GM18505 (cell line): Measurements from ENCODE around the gene SSPN.

Experiments used
- ATAC-seq: cut with Tn5 transposase; IDR thresholded peaks from one replicate; pipeline ENCODE4 v1.9.1; 2021; ENCODE audit not compliant: unreplicated experiment
- POLR2A ChIP-seq: IDR thresholded peaks from 4 replicates; pipeline ENCODE4 v1.6.1; 2011; ENCODE audit warnings: borderline replicate concordance; ENCODE audit not compliant: insufficient read depth, insufficient read length; ENCODE audit errors: extremely low read depth

The SSPN gene

DNA sequence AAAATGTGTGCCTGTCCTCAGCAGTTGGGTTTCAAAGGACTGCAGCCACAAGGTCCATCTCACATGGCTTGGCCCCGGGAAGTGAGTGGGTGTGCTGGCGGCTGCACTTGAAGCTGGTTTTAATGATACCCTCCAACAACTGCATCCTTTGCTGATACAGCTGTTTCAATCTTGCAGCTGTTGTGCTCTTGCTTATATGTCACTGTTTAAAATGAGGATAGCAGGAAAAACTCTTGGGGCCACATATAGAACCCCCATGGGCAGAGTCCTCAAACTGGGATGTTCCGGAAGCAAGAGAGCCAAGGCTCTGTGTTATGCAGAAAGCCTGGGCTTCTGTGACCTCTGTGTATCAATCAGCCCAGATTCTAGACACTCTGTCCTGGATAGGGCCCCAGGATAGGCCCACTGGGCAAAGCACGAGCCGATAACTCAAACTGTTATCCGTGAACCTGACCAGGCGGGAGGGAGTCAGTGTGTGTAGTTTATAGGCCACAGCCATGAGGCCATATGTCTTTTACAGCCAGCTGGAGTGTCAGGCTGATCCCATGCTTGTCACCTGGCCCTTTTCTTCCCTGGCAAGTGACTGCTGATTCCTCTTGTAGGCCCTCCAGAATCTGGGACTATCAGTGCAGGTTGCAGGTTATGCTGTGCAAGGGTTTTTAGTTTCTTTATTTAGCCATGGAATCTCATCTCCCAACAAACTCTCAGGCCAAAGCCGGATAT lies 74.3 kb downstream of the SSPN start:
- no peak for TF ChIP-seq POLR2A
- no peak for ATAC-seq

DNA sequence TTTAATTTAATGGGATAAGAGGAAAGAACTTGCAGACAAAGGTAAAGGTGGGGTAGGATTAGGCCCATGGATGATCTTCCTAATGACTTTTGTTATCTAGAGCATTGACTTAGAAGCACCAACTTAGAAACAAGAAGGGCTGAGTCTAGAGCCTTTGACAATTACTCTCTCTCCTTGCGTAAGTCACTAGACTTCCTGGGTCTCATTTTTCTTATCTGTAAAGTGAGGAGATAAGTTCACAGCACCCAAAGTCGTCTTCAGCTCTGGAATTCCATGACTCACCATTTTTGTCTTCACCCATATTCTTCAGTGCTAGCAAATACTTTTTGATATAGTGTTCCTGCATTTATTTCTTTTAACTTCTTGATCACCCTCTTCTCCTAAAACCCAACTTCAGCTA lies 75.7 kb downstream of the SSPN start:
- TF ChIP-seq POLR2A = no peak
- ATAC-seq = no peak

DNA sequence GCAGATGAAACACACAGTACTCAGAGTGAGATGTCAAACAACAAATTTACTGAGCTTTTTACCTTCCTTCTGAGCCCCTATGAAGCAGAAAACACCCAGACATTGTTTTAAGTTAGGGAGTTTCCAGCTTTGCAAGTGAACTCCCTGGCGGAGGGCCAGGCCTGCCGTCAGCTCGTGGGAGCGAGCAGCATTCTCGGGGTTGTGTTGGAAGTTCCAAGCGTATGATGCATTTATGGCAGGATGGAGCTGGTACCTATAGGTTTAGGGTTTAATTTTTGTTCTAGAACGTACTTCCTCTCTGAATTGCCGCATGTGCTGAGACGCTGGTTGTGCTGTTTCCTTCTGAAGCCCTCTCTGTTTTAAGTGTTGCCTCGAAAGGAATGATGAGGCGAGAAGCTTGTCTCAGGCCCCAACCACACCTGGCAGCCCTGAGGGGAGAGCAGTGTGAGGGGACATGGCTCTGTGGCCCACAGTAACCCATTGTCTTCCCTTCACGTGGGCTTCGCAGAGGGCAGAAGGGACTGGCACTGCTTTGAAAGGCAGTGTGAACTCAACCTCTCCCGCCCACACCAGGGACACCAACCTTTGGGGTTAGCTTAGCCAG lies 76.6 kb downstream of the SSPN start:
- no peak for TF ChIP-seq POLR2A
- no peak for ATAC-seq

DNA sequence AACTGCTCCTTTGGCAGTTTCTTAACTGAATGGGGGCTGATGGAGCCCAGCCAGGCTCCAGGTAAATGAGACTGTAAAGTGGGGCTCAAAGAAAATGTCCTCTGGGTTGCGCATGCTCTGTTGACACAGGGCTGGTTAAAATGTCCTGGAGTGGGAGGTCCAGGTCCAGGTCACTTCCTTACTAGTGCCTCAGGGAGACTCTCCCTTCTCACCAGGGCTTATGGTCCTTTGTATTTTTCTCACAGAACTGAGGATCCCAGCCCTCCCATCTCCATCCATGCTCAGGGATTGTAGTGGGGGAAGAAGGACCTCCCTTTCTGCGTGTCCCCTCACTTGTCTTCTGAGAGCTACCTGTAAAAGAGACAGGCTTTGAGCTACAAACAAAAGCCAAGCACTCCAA lies 77.5 kb downstream of the SSPN start:
- TF ChIP-seq POLR2A = no peak
- ATAC-seq = no peak

DNA sequence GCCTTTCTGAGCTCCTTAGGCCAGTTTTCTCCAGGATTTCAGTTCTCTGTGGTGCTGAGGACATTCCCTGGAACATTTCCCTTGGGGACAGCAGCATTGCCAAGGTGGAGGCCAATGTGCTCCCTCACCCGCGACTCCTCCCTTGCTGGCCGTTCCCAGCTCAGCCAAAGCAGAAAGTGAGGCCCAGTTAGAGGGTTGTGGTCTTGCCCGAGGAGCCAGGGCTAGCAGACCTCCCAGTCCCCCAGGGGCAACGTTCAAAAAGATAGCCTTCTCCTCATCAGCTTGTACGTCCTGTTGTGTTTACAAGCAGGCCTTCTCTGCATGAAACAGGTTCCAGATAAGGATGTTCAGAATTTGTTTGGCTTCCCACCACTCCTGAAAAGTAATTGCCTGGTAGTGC lies 78.4 kb downstream of the SSPN start:
- no peak for ATAC-seq
- no peak for TF ChIP-seq POLR2A

DNA sequence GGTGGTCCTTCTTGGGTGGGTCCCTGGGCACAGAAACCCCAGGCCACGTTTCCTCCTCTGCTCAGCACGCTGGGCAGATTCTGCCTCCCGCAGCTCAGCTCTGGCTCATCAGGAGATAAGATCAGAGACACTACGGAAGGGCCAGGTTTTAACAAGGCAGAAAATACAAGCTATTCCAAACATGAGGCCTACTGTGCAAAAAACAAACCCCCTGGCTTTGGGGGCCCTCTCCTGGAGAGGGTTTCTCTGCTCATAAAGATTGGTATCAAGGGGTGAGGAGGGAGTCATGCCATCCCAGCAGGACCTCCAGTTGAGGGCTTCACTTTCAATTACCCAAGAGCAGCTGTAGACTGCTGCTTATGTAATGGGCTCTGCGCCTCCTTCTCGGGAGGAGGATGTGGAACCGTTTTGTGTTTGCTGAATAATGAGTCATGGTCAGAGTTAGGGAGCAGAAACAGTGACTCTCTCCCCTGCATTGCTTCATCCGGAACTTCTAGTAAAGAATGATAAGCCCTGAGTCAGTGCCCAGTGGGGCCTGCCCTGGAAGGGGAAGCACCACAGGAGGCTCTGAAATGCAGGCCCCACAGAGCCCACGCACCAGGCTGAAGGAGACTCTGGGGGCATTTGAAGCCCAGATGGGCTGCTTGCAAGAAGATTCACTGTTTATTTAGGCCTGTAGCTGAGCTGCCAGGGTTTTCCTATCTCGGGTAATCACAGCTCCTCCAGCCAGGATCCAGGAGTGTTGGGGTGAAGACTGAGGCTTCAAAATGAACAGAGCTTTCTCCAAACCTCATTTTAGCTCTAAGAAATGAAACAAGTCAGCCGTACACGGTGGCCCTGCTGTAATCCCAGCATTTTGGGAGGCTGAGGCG lies 79.3 kb downstream of the SSPN start:
- ATAC-seq = peak; percentile 95
- peak; percentile 29 for TF ChIP-seq POLR2A

DNA sequence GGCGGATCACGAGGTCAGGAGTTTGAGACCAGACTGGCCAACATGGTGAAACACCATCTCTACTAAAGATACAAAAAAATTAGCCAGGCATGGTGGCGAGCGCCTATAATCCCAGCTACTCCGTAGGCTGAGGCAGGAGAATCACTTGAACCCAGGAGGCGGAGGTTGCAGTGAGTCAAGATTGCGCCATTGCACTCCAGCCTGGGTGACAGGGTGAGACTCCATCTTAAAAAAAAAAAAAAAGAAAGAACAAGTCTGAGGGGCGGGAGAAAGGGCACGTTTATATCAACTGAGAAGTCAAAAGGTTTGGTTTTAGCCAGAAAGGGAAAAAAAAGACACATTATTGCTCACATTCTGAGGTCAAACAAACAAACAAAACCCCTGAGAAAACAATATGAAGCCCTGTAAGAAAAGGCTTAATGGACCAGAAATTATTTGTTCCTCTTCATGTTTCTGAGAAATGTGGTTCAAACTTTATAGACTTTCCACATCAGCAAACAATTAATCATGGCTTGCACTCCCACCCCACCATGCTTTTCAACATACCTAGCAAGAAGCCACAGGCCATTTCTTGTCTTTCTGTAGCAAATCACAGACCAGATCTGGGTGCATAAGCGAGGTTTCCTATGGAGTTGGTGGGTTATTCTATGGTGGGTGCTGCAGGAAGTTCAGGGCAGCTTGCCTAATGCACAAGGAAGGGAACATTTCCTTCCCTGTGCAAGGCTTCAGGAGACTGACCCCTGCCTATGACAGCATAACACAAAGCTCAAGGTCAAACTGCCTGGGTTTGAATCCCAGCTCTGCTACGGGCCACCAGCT lies 80.1 kb downstream of the SSPN start:
- no peak for ATAC-seq
- no peak for TF ChIP-seq POLR2A

DNA sequence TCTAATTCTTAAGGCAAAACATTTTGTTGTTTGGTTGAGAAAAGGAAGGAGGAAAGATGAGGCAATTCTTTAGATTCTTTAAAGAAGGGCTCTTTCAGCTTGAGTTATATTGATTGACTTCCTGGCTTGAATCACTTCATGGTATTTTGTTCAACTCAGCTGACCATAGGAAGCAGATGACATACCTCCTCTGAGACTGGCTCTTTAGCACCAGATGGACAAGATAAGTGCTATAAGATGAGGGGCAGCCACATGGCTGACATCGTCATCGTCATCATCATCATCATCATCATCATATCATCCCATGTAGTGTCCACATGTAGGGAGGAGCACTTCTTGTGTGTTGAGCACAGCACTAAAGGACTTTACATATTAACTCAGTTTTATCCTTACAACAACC lies 81.3 kb downstream of the SSPN start:
- ATAC-seq = no peak
- no peak for TF ChIP-seq POLR2A

DNA sequence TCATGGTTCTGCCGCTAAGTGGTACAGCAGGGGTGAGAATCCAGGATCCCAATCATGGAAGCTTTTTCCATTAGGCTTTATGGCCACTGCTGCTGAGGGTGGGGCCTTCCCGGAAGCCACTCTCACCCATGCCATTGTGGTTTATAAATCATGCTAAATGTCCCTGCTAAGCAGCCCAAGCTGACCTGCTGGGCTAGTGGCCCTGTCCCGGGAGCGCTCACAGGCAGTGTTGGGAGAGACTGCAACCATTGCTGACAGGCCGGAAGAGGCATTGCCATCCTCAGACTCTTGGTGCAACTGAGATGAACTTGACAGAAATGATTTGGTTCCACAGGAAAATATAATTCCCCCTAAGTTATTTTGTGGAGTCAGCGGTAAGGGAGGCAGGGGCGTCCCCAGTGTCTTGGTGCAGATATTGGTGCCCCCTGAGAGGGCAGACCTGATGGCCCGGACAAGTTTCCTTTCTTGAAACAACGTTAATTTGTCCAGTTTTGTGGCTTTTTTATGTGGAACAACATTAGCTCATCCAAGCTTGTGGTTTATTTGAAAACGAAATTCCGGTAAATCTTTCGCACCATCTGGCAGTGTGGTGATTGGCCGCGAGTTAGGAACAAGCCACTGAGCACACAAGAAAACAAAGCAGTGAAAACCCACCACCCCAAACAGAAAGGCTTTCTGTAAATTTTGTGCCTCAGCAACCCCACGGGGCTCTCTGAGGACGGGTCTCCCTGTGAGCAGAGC lies 82.3 kb downstream of the SSPN start:
- no peak for TF ChIP-seq POLR2A
- ATAC-seq = no peak

DNA sequence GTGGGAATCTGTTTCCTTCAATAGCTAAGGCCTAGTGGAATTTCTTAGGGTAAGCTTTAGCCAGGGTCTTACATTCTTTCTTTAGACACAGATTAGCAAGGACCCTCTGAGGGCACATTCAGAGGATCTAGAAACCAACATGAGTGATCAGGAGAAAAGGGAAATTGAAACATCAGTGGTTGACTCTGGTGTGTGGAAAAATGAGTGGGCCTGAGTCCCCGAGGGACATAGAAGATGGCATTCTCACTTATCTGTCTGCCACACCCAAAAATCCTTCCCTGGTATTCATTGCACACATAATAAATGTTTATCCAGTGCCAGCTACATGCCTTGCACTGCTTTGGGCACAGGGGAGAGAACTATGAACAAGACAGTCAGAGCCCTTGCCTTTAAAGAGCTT lies 82.9 kb downstream of the SSPN start:
- TF ChIP-seq POLR2A = no peak
- ATAC-seq = no peak

DNA sequence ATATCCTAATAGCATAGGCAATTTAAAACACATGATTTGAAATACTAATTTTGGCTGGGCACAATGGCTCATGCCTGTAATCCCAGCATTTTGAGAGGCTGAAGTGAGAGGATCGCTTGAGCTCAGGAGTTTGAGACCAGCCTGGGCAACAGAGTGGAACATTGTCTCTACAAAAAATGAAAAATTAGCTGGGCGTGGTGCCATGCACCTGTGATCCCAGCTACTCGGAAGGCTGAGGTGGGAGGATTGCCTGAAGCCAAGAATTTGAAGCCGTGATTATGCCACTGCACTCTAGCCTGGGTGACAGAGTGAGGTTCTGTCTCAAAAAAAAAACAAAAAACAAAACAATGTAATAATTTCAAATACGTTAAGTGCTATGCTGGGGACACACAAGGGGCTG lies 83.3 kb downstream of the SSPN start:
- ATAC-seq = no peak
- no peak for TF ChIP-seq POLR2A

DNA sequence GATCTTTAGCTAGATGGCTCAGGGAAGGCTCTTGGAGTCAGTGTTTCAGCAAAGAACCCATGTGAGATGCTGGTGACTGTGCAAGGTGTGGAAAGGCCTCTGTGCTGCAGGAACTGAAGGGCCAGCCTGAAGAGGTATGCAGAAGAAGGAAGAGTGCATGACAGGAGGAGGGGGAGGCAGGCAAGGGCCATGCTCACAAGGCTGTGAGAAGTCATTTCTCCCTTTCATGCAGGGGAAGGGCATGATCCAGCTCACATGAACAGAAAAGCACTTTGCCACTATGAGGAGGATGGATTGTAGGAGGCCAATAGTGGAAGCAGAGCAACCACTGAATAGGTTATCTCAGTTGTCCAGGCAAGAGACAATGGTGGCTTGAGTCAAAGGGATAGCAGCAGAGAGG lies 83.7 kb downstream of the SSPN start:
- no peak for TF ChIP-seq POLR2A
- ATAC-seq = no peak
